Neural cell (in vitro differentiated cells): ENCODE results near the gene PDE8B.

ENCODE experiments used
- EP300 ChIP-seq: fragments of 450-650 bp; conservative IDR thresholded peaks from 2 replicates; pipeline ENCODE4 v1.6.1; 2014; ENCODE audit warnings: antibody characterized with exemption, mild to moderate bottlenecking, moderate library complexity; ENCODE audit not compliant: poor library complexity, severe bottlenecking
- EZH2 ChIP-seq: fragments of 200-600, 300-800 bp; shearing (Covaris generic), sonication (generic); IDR thresholded peaks from 2 replicates; pipeline ENCODE4 v1.6.1; 2014; ENCODE audit warnings: antibody characterized with exemption, low read length, borderline replicate concordance, mild to moderate bottlenecking; ENCODE audit not compliant: insufficient read depth, poor library complexity, severe bottlenecking
- POLR2AphosphoS5 ChIP-seq: IDR thresholded peaks from 2 replicates; pipeline ENCODE4 v1.6.1; 2012
- SMC3 ChIP-seq: fragments of 450-650 bp; conservative IDR thresholded peaks from 2 replicates; pipeline ENCODE4 v1.6.1; 2014; ENCODE audit warnings: antibody characterized with exemption, mild to moderate bottlenecking, moderate library complexity; ENCODE audit not compliant: poor library complexity
- TAF1 ChIP-seq: IDR thresholded peaks from 2 replicates; pipeline ENCODE4 v1.6.1; 2012; ENCODE audit warnings: low read depth
- TF ChIP-seq, protein P1 (sequence below): fragments of 450-650 bp; IDR thresholded peaks from 2 replicates; pipeline ENCODE4 v1.5.1; 2014; ENCODE audit warnings: antibody characterized with exemption, mild to moderate bottlenecking, moderate library complexity; ENCODE audit not compliant: poor library complexity, severe bottlenecking
- TF ChIP-seq, protein P2 (sequence below): IDR thresholded peaks from 2 replicates; pipeline ENCODE4 v1.6.1; 2012; ENCODE audit warnings: borderline replicate concordance

DNA sequence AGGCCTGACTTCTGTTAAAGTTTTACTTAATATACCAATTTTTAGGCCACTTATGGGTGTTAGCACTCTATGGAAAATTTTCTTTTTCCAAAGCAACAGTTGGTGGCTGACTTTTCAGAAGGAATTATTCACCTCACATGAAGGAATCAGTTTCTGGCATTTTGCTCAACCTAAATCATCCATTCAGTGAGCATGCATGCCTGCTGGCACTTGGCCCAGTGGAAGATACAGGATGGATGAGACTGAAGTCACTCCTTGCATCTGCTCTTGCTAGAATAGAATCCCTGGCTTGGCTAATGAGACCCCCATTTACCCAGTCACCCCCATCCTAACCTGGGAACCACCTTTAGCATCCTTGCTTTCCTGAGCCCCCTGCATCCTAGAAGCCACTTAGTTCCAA is 149.9 kb downstream of the PDE8B start:
- TF ChIP-seq, protein P1, sequence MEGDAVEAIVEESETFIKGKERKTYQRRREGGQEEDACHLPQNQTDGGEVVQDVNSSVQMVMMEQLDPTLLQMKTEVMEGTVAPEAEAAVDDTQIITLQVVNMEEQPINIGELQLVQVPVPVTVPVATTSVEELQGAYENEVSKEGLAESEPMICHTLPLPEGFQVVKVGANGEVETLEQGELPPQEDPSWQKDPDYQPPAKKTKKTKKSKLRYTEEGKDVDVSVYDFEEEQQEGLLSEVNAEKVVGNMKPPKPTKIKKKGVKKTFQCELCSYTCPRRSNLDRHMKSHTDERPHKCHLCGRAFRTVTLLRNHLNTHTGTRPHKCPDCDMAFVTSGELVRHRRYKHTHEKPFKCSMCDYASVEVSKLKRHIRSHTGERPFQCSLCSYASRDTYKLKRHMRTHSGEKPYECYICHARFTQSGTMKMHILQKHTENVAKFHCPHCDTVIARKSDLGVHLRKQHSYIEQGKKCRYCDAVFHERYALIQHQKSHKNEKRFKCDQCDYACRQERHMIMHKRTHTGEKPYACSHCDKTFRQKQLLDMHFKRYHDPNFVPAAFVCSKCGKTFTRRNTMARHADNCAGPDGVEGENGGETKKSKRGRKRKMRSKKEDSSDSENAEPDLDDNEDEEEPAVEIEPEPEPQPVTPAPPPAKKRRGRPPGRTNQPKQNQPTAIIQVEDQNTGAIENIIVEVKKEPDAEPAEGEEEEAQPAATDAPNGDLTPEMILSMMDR, result no peak
- TF ChIP-seq, protein P2, sequence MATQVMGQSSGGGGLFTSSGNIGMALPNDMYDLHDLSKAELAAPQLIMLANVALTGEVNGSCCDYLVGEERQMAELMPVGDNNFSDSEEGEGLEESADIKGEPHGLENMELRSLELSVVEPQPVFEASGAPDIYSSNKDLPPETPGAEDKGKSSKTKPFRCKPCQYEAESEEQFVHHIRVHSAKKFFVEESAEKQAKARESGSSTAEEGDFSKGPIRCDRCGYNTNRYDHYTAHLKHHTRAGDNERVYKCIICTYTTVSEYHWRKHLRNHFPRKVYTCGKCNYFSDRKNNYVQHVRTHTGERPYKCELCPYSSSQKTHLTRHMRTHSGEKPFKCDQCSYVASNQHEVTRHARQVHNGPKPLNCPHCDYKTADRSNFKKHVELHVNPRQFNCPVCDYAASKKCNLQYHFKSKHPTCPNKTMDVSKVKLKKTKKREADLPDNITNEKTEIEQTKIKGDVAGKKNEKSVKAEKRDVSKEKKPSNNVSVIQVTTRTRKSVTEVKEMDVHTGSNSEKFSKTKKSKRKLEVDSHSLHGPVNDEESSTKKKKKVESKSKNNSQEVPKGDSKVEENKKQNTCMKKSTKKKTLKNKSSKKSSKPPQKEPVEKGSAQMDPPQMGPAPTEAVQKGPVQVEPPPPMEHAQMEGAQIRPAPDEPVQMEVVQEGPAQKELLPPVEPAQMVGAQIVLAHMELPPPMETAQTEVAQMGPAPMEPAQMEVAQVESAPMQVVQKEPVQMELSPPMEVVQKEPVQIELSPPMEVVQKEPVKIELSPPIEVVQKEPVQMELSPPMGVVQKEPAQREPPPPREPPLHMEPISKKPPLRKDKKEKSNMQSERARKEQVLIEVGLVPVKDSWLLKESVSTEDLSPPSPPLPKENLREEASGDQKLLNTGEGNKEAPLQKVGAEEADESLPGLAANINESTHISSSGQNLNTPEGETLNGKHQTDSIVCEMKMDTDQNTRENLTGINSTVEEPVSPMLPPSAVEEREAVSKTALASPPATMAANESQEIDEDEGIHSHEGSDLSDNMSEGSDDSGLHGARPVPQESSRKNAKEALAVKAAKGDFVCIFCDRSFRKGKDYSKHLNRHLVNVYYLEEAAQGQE, result no peak
- TF ChIP-seq EZH2 (no peak), SMC3 (no peak), TAF1 (no peak), EP300 (no peak), POLR2AphosphoS5 (no peak)
